SU-DHL-6 (cell line): Measurements from ENCODE around the gene GNB5.

Experiments
- CTCF ChIP-seq: fragments of 200-600 bp; sonication (generic); IDR thresholded peaks from one replicate; pipeline ENCODE4 v1.5.1; 2017; ENCODE audit warnings: antibody characterized with exemption, mild to moderate bottlenecking, low read length, moderate library complexity; ENCODE audit not compliant: insufficient read depth, poor library complexity, severe bottlenecking
- EZH2phosphoT487 ChIP-seq: fragments of 200-600 bp; sonication (generic), shearing (Covaris generic); conservative IDR thresholded peaks from 2 replicates; pipeline ENCODE4 v1.6.1; 2018; ENCODE audit warnings: mild to moderate bottlenecking, antibody characterized with exemption, low read length, moderate library complexity, mixed read lengths

- TF ChIP-seq CTCF (no peak), EZH2phosphoT487 (no peak)
Observed at GRCh38 chr15:52162260-52162659, 28.9 kb downstream of the GNB5 start.
